ENCODE data around the gene HSD3B2. TPM values are rescaled to one million over a fixed set of nuclear protein-coding genes. Genes with fewer than 3 reads are reported as not detected.
A peak's percentile ranks its signal among the peaks of the same experiment; 100 is the strongest.

The HSD3B2 gene
- total RNA-seq, 1 experiment from 2014 or later = 0.12 TPM

- DNase-seq (ENCODE audit: low read depth) = no peak
Measured at GRCh38 chr1:119397986-119398385, 17.0 kb upstream of the HSD3B2 start.

DNA sequence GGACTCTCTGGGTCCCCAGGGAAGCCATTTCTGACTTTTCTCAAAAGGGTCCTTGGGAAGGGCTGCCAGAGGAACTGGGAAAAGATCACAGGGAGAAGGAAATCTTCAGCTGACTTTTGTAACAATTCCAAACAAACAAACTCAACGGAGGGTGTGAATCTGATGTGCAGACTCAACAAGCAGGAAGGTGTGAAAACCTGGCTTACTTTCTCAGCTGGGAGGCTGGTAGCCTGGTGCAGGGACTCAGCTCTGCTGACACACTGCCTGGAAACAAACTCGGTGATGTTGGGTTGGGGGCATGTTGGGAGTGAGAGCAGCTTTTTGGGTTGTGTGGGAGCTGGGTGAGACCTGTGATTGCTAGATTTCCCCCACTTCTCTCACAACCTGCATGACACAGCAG is 10.2 kb upstream of the HSD3B2 start:
- no peak for DNase-seq (ENCODE audit: low read depth)

DNA sequence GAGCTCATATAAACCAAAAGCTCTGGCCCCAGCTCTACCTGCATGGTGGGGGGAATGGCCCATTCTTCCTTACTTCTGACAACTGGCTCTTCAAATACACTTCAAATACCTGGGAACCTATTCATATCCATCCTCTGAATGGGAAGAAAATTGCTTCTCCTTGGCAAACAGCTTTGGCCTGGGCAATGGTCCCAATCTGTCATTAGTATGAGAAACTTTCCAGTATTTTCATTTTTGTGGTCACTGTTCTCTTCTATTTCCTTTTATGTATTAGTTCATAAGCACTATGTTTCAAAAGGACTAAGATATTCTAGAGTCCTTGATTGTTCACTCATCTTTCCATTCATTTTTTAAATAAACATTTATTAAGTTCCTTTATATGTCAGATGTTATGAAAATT is 5.2 kb upstream of the HSD3B2 start:
- no peak for DNase-seq (ENCODE audit: low read depth)

- no peak for DNase-seq (ENCODE audit: low read depth)
Measured at GRCh38 chr1:119410961-119411360, 4.0 kb upstream of the HSD3B2 start.

DNA sequence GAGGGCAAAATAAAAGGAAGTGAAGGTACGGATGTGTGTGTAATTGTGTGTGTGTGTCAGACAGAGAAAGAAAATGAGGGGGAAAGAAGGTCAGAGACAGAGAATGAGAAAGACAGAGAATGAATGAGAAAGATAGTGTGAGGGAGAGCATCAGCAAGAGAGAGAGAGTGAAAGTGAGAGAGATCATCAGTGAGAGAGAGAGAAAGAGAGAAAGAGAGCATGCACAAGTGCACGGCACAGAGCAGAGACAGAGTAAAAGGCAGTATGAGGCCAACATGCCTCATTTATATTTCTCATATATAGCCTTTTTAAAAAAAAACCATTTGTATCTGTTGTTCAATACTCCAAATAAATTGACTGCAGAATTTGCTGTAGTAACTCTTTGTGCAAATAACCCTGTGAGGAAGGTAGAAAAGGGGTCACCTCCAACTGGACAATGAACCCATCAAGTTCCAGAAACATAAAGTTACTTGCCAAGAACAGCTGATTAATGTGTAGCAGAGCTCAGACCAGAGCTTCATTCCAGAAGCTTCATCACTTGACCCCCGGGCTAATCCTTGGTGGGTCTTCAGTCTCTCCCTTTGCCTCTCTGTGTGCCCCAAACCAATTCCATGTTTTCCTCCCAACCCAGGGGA is 1.2 kb downstream of the HSD3B2 start:
- DNase-seq (ENCODE audit: low read depth) = no peak

- no peak for DNase-seq (ENCODE audit: low read depth)
Measured at GRCh38 chr1:119419109-119419508, 4.2 kb downstream of the HSD3B2 start.

GRCh38 chr1:119420638-119421037 is 5.7 kb downstream of the HSD3B2 start:
- DNase-seq (ENCODE audit: low read depth) = no peak

- no peak for DNase-seq (ENCODE audit: low read depth)
Measured at GRCh38 chr1:119422631-119423030, 7.7 kb downstream of the HSD3B2 start.

GRCh38 chr1:119428991-119429390 is 14.0 kb downstream of the HSD3B2 start:
- DNase-seq (ENCODE audit: low read depth) = no peak

- no peak for DNase-seq (ENCODE audit: low read depth)
Measured at GRCh38 chr1:119429687-119430086, 14.7 kb downstream of the HSD3B2 start.

- no peak for DNase-seq (ENCODE audit: low read depth)
Measured at GRCh38 chr1:119430486-119430885, 15.5 kb downstream of the HSD3B2 start.

DNA sequence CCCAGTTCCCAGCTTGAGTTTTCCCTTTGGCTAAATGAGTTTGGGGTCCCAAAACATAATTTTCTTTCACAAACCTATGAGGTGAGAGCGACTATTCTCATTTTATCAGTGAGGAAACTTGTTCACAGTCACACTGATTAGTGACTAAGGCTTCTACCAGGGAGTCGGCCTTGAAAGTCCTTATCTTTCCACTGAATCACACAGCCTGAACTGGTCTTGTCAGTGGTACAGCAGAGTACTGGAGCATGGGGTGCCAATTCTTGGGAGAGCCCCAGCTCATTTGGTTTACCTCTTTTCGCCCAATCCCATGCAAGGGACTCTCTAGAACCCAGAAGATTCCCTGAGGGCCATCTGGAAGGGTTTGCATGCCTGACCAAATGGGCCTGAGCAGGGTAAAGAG is 16.9 kb downstream of the HSD3B2 start:
- no peak for DNase-seq (ENCODE audit: low read depth)

DNA sequence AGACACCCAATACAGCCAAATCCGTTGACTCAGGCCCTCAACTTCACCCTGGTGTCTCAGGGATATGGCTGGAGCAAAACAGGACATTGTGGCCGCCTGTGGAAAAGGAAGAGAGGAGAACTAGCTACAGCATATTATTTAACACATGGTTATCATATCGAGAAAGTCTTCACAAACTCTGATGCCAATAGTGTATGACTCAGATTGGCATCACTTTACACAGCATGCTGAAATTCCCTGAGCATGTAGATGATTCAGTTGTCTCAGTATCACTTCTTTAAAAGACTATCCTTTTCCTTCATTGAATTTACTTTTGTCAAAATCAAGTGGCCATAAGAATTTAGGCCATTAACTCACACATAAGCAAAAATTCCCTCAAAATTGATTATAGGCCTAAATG is 20.1 kb downstream of the HSD3B2 start:
- DNase-seq (ENCODE audit: low read depth) = peak; percentile 25

DNA sequence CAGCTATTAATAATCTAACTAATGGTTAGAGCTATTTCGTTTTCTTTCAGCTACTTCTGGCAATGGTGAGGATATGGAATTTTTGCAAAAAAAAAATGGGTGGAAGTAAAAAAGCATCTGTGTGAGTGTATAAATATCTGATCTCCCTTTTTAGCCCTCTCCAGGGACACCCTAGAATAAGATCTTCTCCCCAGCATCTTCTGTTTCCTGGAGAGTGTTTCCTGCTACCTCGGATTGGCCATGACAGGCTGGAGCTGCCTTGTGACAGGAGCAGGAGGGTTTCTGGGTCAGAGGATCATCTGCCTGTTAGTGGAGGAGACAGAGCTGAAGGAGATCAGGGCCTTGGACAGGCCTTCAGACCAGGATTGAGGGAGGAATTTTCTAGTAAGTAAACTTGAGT is 23.8 kb downstream of the HSD3B2 start:
- DNase-seq (ENCODE audit: low read depth) = no peak

DNA sequence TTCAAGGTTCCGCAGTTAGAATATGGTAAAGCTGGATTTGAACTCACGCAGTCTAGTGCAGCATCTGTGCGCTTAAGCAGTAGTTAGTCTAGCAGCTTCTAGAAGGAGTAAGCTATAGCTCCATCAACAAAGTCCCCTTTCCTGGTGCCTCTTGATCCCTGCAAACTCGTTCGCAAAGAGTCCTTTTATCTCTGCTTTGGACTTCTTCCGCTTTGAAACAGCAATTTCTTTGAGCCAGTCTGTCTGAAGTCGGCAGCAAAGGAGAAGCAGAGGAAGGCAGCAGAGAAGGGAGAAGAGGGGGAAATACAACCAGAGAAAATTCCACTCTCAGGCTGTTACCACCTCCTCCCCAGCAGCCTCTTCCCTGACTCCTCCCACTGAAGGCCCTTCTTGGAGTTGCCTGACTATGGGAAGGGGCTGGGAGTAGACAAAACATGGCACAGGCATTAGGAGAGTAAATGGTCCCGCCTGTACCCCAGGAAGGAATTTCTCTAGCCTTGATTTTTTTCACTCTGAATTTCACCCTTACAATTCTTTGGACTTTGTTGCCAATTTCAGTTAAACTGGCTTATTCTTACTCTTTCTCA is 25.9 kb downstream of the HSD3B2 start:
- no peak for DNase-seq (ENCODE audit: low read depth)

DNA sequence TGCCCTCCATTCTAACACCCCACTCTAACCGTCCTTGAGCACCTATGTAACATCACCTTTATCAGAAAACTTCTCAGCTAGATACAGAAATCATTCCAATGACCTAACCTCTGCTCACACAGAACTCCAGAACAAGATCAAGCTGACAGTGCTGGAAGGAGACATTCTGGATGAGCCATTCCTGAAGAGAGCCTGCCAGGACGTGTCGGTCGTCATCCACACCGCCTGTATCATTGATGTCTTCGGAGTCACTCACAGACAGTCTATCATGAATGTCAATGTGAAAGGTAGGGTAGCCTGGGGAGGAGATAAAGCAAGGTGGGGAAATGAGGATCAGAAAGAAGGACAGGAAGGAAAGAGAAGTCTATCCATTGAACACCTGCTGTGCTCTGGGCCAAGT is 27.8 kb downstream of the HSD3B2 start:
- no peak for DNase-seq (ENCODE audit: low read depth)

- no peak for DNase-seq (ENCODE audit: low read depth)
Measured at GRCh38 chr1:119446321-119446720, 31.4 kb downstream of the HSD3B2 start.

GRCh38 chr1:119447344-119448126 is 32.6 kb downstream of the HSD3B2 start:
- no peak for DNase-seq (ENCODE audit: low read depth)

GRCh38 chr1:119448127-119448511 is 33.2 kb downstream of the HSD3B2 start:
- no peak for DNase-seq (ENCODE audit: low read depth)

DNA sequence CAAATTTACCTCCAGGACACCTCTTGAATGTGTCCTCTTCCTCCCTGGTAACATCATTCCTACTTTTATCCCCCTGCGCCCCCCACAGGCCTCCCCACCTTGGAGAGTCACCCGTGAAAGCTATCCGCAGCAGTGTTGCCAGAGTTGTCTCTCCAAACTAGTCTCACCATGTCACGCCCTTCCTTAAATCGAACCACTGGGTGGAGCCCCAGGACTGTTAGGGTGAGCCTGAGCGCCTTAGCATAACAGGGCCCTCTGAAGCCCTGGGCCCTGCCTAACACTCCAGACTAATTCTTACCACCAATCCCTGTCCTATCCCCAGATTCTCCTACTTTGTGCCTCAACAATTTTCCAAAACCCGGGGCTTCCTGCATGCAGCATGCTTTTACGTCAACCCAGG is 35.0 kb downstream of the HSD3B2 start:
- peak; percentile 32 for DNase-seq (ENCODE audit: low read depth)

DNA sequence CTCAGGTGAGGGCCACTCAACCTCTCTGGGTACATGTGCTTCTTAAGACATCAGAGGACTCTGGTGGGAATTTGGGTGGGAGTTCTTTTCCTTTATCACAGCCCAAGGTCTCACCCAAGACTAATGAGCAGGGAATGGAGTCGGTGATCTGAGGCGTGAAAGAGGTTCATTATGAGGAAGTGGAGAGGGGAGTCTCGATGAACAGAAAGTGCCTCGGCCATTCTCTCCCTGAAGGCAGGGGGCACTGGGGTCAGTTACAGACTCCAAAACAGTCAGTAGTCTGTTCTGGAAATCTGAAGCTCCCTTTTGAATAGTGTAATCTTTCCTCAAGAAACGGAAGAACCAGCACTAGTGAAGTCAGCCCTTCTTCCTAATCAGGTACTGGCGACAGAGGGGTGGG is 36.2 kb downstream of the HSD3B2 start:
- no peak for DNase-seq (ENCODE audit: low read depth)

- no peak for DNase-seq (ENCODE audit: low read depth)
Measured at GRCh38 chr1:119452091-119452490, 37.1 kb downstream of the HSD3B2 start.

GRCh38 chr1:119453021-119453420 is 38.1 kb downstream of the HSD3B2 start:
- DNase-seq (ENCODE audit: low read depth) = peak; percentile 97

Measured in RPMI7951 (cell line).